KG1 (cell line): ENCODE measurements around the gene PPP1R18.
A peak's percentile ranks its signal among the peaks of the same experiment; 100 is the strongest.
"Not testable (repeated sequence)": the region's sequence is repeated elsewhere in the genome, so short reads cannot be mapped to it uniquely, and the experiment has no call there.

Experiments
- DNase-seq: peaks from one replicate; lab custom pipeline; 2025; lab: John Stamatoyannopoulos, UW

The PPP1R18 gene

GRCh38 chr6:30686009-30686907 is at the start of gene PPP1R18:
Gene PPP1R18, minus strand, starts transcription at chr6:30686645. Its CDS starts 627 bp downstream, at chr6:30686018.
- DNase-seq, result no peak

GRCh38 chr6:30735668-30736314 is 49.3 kb upstream of the PPP1R18 start:
- DNase-seq, result no peak

GRCh38 chr6:30732237-30732943 is 45.9 kb upstream of the PPP1R18 start:
- no peak for DNase-seq

- DNase-seq, result no peak
Measured at GRCh38 chr6:30730601-30731435, 44.4 kb upstream of the PPP1R18 start.

- DNase-seq, result no peak
Measured at GRCh38 chr6:30727920-30728553, 41.6 kb upstream of the PPP1R18 start.

GRCh38 chr6:30726506-30727413 is 40.3 kb upstream of the PPP1R18 start:
- DNase-seq, result no peak

- DNase-seq, result no peak
Measured at GRCh38 chr6:30725713-30726505, 39.5 kb upstream of the PPP1R18 start.

GRCh38 chr6:30724906-30725667 is 38.6 kb upstream of the PPP1R18 start:
- no peak for DNase-seq

- DNase-seq, result not testable (repeated sequence)
Measured at GRCh38 chr6:30723843-30724741, 37.6 kb upstream of the PPP1R18 start.

- DNase-seq, result not testable (repeated sequence)
Measured at GRCh38 chr6:30723159-30723842, 36.9 kb upstream of the PPP1R18 start.

- peak; percentile 89 for DNase-seq
Measured at GRCh38 chr6:30722280-30723112, 36.1 kb upstream of the PPP1R18 start.

GRCh38 chr6:30722025-30722279 is 35.5 kb upstream of the PPP1R18 start:
- DNase-seq, result not testable (repeated sequence)

GRCh38 chr6:30721198-30722024 is 35.0 kb upstream of the PPP1R18 start:
- peak; percentile 75 for DNase-seq

- no peak for DNase-seq
Measured at GRCh38 chr6:30720738-30721197, 34.3 kb upstream of the PPP1R18 start.
